Gastrocnemius medialis (tissue), 4 donors: ENCODE data around the gene CYBB.

Source experiments
- CTCF ChIP-seq, 5 experiments: fragments of 450-650 bp in 3 of 5; fragments of 200-600 bp in 2 of 5; sonication (generic) in 2 of 5; IDR thresholded peaks in 4 of 5; conservative IDR thresholded peaks in 1 of 5; 1 replicate in 4 of 5; 2 replicates in 1 of 5; pipeline ENCODE4 v1.5.1; 2016 to 2019; ENCODE audit warnings: antibody characterized with exemption in 5 of 5, mild to moderate bottlenecking in 3 of 5, moderate library complexity in 3 of 5
- POLR2A ChIP-seq, 2 donors: fragments of 450-650 bp; IDR thresholded peaks; one replicate each; pipeline ENCODE4 v1.6.1; 2017; ENCODE audit warnings: antibody characterized with exemption in 2 of 2, mild to moderate bottlenecking in 2 of 2, moderate library complexity in 2 of 2

DNA sequence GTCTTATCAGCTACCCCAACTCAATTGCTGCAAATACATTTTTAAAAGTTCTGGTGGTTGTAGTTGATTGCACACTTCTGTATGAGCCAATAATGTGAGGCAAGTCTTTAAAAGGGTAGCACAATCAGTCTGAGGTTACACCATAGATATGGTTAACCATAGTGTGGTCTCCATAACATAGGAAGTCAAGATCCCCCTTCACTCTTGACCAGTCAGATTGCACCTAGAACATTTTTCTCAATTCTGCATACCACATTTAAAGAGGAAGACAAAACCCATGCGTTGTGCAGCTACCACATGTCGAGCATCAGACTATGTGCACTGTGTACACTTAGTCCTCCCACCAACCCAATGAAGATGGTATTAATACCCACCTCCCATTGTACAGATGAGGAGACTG is 26.5 kb upstream of the CYBB start:
- TF ChIP-seq CTCF (IDR thresholded peaks at IDR 0.05 in 4 of 5, conservative IDR thresholded peaks at IDR 0.05 in 1 of 5), result no peak
- TF ChIP-seq POLR2A (IDR thresholded peaks at IDR 0.05), result no peak
